NCI-H1694 (cell line): ENCODE measurements around the gene PLA2G2E.

Experiments
- DNase-seq: peaks from one replicate; lab custom pipeline; 2025; lab: John Stamatoyannopoulos, UW

Gene PLA2G2E, protein sequence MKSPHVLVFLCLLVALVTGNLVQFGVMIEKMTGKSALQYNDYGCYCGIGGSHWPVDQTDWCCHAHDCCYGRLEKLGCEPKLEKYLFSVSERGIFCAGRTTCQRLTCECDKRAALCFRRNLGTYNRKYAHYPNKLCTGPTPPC

GRCh38 chr1:19923137-19923952 lies at the start of gene PLA2G2E:
Gene PLA2G2E (minus strand): TSS chr1:19923617. CDS start chr1:19923559, 58 bp downstream.
- DNase-seq, result no peak

- no peak for DNase-seq
Measured at GRCh38 chr1:19971664-19972063, 48.2 kb upstream of the PLA2G2E start.

DNA sequence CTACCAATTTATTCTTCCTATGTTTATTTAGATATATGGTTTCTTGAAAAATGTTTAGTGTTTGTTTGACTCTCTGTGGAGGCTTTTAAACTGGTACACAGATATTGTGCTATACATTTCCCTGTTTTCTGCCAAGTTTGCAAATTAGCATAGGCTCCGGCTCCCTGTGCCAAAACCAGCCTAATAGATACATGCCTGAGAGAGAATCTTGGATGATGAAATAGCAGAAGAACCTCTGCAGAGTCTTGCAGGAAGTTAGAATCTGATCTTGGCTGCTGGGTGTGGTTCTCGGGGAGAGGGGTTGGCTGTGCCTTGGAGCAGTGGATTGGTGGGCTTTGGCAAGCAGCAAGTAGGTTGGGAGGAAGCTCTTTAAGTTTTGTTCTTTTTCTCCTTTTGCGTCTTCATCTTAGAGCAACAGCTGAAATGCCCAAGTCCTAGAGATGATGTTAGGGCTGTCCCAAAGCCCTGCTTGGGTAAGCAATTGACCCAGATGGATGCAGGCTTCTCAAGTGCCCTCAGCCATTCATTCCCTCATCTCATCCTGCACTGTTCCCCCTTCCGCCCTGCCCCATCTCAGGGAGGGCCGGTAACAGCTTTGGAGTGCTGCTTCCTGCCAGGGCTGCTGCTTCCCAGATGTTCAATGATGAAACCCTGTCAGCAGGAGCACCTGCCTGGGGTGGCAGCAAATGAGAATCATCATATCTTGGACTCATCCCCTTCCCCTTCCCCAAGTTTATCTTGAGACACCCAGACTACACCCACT lies 46.7 kb upstream of the PLA2G2E start:
- no peak for DNase-seq

GRCh38 chr1:19967808-19968207 lies 44.4 kb upstream of the PLA2G2E start:
- DNase-seq, result no peak

- no peak for DNase-seq
Measured at GRCh38 chr1:19964542-19964941, 41.1 kb upstream of the PLA2G2E start.

DNA sequence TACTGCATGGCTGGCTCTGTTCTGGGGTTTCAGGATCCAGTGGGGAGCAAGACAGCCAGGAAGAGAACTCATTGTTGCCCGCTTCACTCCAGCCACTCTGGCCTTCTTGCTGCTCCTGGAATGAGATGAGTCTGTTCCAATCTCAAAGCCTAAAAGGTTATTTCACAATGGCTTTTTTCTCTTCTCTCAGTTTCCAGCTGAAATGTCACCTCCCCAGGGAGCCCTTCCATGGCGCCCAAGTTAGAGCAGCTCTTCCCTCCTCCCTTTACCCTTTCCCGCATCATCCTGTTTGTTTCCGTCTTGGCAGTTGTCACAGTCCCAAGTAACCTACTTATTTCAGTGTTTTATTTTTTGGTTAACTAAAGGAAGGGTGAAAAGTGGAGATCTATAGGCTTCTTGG lies 40.2 kb upstream of the PLA2G2E start:
- DNase-seq, result no peak

DNA sequence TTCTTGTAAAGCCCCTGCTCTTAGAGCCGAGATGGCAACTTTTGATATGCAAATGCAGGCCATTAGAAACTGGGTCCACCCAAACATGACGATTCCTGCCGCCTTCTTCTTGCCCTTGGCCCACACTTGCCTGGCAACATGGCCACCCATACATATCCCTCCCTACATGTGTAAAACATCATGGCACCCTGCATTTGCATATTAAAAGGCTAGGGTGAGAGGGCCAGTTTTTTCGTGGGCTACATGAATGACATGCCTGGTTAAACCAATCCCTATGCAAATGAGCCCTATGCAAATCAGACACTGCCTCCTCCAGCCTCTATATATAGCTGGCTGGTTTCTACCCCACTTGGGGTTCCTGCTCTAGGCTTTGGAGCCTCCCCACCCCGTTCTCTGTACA lies 37.2 kb upstream of the PLA2G2E start:
- no peak for DNase-seq

GRCh38 chr1:19957779-19958178 lies 34.4 kb upstream of the PLA2G2E start:
- no peak for DNase-seq

DNA sequence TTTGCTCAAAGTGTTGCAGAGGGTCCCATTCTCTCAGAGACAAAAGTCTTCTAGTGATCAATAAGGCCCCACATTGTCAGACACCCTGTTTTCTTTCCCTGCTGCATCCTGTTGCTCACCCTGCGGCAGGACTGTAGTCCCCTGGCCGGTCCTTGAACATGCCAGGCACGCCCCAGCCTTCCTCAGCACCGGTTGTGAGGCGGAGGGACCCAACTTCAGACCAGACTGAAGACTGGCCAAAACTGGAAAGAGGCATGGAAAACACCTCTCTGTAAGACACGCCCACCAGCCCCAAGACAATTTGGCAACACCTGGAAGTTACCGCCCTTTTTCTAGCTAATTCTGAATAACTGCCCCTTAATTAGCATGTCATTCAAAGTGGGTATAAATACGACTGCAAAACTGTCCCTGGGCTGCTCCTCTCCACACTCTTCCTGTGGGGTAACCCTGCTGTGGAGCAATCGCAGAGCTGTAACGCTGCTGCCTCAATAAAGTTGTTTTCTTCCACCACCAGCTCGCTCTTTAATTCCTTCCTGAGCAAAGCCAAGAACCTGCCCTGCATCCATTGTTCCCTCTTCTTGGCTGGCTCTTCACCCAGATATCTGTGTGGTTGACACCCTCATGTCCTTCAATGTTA lies 32.2 kb upstream of the PLA2G2E start:
- DNase-seq, result no peak

- DNase-seq, result no peak
Measured at GRCh38 chr1:19954059-19954458, 30.6 kb upstream of the PLA2G2E start.

GRCh38 chr1:19949016-19949415 lies 25.6 kb upstream of the PLA2G2E start:
- no peak for DNase-seq

- DNase-seq, result no peak
Measured at GRCh38 chr1:19946971-19947370, 23.6 kb upstream of the PLA2G2E start.

GRCh38 chr1:19946331-19946751 lies 22.9 kb upstream of the PLA2G2E start:
- no peak for DNase-seq

GRCh38 chr1:19945914-19946313 lies 22.5 kb upstream of the PLA2G2E start:
- no peak for DNase-seq

- DNase-seq, result no peak
Measured at GRCh38 chr1:19942657-19943056, 19.2 kb upstream of the PLA2G2E start.

GRCh38 chr1:19942088-19942487 lies 18.7 kb upstream of the PLA2G2E start:
- no peak for DNase-seq

GRCh38 chr1:19941206-19941568 lies 17.8 kb upstream of the PLA2G2E start:
- DNase-seq, result no peak

GRCh38 chr1:19940486-19941205 lies 17.2 kb upstream of the PLA2G2E start:
- DNase-seq, result no peak

GRCh38 chr1:19938472-19938871 lies 15.1 kb upstream of the PLA2G2E start:
- no peak for DNase-seq

DNA sequence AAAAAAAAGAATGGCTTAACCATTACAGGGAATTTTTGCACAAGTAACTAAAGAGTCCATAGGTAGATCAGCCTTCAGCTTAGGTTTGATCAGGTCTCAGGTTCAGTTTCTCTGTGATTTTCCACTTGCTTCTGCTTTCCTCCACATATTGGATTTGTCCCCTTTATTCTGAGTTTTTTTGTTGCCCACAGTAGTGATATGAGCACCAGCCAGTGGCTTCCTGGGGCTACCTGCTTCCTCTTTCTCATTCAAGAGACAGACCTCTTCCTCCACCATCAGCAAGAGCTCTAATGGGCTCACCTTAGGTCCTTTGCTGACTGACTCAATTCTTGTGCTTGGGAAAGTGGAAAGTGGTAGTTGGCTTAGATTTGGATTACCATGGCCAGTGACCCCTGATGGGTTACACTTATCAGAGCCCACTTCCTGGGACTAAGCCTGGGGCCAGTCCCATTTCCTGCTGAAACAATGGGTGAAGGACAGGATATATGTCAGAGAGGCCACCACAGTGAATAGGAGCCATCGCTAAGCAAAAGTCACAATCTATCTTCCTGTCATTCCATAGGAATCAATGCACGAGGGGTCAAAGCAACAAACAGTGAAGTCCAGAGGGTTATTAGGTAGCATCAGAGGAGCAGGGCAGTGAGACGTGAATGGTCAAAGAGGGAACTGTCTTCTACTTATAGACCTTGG lies 12.8 kb upstream of the PLA2G2E start:
- no peak for DNase-seq

- DNase-seq, result no peak
Measured at GRCh38 chr1:19934336-19934735, 10.9 kb upstream of the PLA2G2E start.
